Neural cell (in vitro differentiated cells): ENCODE data around the gene CHKA.

ENCODE experiments used
- EP300 ChIP-seq: fragments of 450-650 bp; conservative IDR thresholded peaks from 2 replicates; pipeline ENCODE4 v1.6.1; 2014; ENCODE audit warnings: antibody characterized with exemption, mild to moderate bottlenecking, moderate library complexity; ENCODE audit not compliant: poor library complexity, severe bottlenecking
- EZH2 ChIP-seq: fragments of 200-600, 300-800 bp; shearing (Covaris generic), sonication (generic); IDR thresholded peaks from 2 replicates; pipeline ENCODE4 v1.6.1; 2014; ENCODE audit warnings: antibody characterized with exemption, low read length, borderline replicate concordance, mild to moderate bottlenecking; ENCODE audit not compliant: insufficient read depth, poor library complexity, severe bottlenecking
- MXI1 ChIP-seq: fragments of 450-650 bp; conservative IDR thresholded peaks from 2 replicates; pipeline ENCODE4 v1.6.1; 2014; ENCODE audit warnings: antibody characterized with exemption, mild to moderate bottlenecking; ENCODE audit not compliant: poor library complexity, severe bottlenecking
- POLR2AphosphoS5 ChIP-seq: IDR thresholded peaks from 2 replicates; pipeline ENCODE4 v1.6.1; 2012
- RAD21 ChIP-seq: fragments of 450-650 bp; conservative IDR thresholded peaks from 2 replicates; pipeline ENCODE4 v1.6.1; 2014; ENCODE audit warnings: antibody characterized with exemption, mild to moderate bottlenecking, moderate library complexity
- SMC3 ChIP-seq: fragments of 450-650 bp; conservative IDR thresholded peaks from 2 replicates; pipeline ENCODE4 v1.6.1; 2014; ENCODE audit warnings: antibody characterized with exemption, mild to moderate bottlenecking, moderate library complexity; ENCODE audit not compliant: poor library complexity
- TF ChIP-seq, protein P1 (sequence below): fragments of 450-650 bp; IDR thresholded peaks from 2 replicates; pipeline ENCODE4 v1.5.1; 2014; ENCODE audit warnings: antibody characterized with exemption, mild to moderate bottlenecking, moderate library complexity; ENCODE audit not compliant: poor library complexity, severe bottlenecking
- TF ChIP-seq, protein P2 (sequence below): IDR thresholded peaks from 2 replicates; pipeline ENCODE4 v1.6.1; 2012; ENCODE audit warnings: borderline replicate concordance

DNA sequence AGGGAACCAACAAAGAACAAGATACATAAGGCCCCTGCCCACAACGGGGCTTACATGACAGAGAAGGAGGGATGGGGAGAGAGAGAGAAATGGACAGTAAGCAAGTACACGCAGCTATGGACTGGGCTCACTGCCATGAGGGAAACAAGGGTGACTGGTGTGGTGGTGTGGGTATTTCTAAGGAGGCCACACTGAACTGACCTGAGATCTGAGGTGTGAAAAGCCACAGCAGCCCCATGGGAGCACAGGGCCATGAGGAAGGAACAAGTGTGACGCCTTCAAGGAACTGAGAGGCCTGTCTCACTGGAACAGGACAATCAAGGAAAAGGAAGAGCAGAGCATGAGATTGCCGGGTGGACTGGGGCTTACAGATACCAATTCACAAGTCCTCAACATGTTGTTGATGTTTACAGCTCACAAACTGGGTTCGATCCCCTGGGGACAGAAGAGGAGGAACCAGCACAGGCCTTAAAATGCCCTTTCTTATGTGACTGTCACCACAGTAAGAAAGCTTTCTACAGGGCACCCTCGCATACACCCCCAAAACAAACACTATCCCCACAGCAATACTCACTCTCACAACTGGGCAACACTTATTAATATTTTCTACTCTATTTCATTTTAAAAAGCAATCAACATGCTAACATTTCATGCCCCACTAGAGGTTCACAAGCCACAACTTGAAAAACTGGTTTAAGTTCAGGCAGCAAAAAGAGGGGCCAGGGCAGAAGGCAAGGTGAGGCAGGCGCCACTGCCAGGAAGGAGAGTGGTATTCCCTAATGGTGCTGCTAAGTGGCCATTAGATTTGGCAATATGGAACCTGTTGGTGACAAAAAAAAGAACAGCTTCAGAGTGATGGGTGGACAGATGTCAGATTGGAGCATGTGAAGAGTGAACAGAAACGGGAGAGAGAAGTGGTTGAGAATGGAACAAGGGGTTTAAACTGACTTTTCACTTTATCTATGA, 43.3 kb downstream of the CHKA start:
- TF ChIP-seq, protein P1, sequence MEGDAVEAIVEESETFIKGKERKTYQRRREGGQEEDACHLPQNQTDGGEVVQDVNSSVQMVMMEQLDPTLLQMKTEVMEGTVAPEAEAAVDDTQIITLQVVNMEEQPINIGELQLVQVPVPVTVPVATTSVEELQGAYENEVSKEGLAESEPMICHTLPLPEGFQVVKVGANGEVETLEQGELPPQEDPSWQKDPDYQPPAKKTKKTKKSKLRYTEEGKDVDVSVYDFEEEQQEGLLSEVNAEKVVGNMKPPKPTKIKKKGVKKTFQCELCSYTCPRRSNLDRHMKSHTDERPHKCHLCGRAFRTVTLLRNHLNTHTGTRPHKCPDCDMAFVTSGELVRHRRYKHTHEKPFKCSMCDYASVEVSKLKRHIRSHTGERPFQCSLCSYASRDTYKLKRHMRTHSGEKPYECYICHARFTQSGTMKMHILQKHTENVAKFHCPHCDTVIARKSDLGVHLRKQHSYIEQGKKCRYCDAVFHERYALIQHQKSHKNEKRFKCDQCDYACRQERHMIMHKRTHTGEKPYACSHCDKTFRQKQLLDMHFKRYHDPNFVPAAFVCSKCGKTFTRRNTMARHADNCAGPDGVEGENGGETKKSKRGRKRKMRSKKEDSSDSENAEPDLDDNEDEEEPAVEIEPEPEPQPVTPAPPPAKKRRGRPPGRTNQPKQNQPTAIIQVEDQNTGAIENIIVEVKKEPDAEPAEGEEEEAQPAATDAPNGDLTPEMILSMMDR: no peak
- TF ChIP-seq EP300: no peak
- no peak for TF ChIP-seq SMC3
- TF ChIP-seq, protein P2, sequence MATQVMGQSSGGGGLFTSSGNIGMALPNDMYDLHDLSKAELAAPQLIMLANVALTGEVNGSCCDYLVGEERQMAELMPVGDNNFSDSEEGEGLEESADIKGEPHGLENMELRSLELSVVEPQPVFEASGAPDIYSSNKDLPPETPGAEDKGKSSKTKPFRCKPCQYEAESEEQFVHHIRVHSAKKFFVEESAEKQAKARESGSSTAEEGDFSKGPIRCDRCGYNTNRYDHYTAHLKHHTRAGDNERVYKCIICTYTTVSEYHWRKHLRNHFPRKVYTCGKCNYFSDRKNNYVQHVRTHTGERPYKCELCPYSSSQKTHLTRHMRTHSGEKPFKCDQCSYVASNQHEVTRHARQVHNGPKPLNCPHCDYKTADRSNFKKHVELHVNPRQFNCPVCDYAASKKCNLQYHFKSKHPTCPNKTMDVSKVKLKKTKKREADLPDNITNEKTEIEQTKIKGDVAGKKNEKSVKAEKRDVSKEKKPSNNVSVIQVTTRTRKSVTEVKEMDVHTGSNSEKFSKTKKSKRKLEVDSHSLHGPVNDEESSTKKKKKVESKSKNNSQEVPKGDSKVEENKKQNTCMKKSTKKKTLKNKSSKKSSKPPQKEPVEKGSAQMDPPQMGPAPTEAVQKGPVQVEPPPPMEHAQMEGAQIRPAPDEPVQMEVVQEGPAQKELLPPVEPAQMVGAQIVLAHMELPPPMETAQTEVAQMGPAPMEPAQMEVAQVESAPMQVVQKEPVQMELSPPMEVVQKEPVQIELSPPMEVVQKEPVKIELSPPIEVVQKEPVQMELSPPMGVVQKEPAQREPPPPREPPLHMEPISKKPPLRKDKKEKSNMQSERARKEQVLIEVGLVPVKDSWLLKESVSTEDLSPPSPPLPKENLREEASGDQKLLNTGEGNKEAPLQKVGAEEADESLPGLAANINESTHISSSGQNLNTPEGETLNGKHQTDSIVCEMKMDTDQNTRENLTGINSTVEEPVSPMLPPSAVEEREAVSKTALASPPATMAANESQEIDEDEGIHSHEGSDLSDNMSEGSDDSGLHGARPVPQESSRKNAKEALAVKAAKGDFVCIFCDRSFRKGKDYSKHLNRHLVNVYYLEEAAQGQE: no peak
- no peak for TF ChIP-seq EZH2
- TF ChIP-seq POLR2AphosphoS5: no peak
- TF ChIP-seq RAD21: no peak
- TF ChIP-seq MXI1: no peak
